ENCODE data around the gene SPRYD7.

The SPRYD7 gene

DNA sequence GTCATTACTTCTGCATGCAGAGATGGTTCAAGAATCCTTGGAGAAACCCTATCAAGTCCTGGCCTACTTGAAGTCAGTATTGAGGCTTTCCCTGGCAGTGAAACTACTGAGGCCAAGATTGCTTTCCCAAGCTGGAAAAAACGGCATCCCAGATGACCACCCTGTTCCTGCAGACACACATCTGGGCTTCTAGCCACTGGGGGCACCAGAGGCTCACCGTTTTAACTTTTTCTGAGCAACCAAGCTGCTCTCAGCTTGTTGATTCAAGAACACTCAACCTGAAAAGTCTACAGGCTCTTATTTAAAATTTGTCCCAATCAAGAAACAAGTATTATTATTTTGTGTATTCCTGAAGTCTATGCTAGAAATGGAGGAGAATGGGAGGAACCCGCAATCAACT lies 66.6 kb downstream of the SPRYD7 start:
- intact Hi-C loops (cut with DNase I) = no loop called here
- DNase-seq = peak in 2 of 42 donors; percentile 2 to 8

GRCh38 chr13:49867834-49868233 lies 68.3 kb downstream of the SPRYD7 start:
- intact Hi-C loops (cut with DNase I) = no loop called here
- DNase-seq = no peak

- no peak for DNase-seq
- intact Hi-C loops (cut with DNase I) = no loop called here
Observed at GRCh38 chr13:49865218-49865617, 70.9 kb downstream of the SPRYD7 start.

GRCh38 chr13:49864509-49864908 lies 71.6 kb downstream of the SPRYD7 start:
- intact Hi-C loops (cut with DNase I) = no loop called here

More at GRCh38 chr13:49864509-49864908, 71.6 kb downstream of the SPRYD7 start:
- DNase-seq = no peak
